ENCODE data around the gene MGMT. TPM values are rescaled to one million over a fixed set of nuclear protein-coding genes. Genes with fewer than 3 reads are reported as not detected.

The MGMT gene
- total RNA-seq, 1 experiment from 2014 or later = 21.2 TPM

DNA sequence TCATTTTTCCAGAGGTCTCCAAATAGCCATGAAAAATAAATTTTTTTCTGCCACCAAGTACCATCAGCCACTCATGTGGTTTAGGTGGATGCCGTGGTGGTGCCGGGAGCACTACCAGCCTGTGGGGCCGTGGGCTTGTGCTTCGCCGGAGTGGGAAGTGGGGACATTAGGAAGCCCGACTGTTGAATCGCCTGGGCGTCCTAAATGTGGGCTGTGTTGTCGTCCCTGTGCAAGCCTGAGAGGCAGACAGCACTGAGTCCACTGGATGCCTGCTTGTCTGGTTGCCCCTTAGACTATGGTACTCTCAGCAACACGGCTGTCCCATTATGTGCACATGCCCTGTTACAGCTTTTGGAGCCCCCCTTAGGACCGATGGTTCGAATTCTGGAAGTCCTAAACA lies 59.9 kb downstream of the MGMT start:
- POLR2A ChIA-PET (ENCODE audit: unreplicated experiment) = no interaction called here
- Histone ChIP-seq H4K20me1 (ENCODE audit: insufficient read depth) (no peaks in the 10 kb centered on the region), H3K27me3 (ENCODE audit: insufficient read depth, low read depth) (no peaks in the 10 kb centered on the region), H3K4me2 (no peak overlapping the region), H3K4me1 (replicated peaks; ENCODE audit: insufficient read depth) (peaks cover 9% of the 10 kb centered on the region), H3F3A (ENCODE audit: insufficient read depth, low read depth) (peaks cover 9% of the 10 kb centered on the region; the same call in 1 of the 2 replicates), H3K79me2 (ENCODE audit: low read depth) (no peaks in the 10 kb centered on the region), H3K27ac (no peak overlapping the region), H3K9me3 (ENCODE audit: insufficient read depth, low read depth) (no peaks in the 10 kb centered on the region), H3K9me2 (ENCODE audit: insufficient read depth) (no peaks in the 10 kb centered on the region), H3K4me3 (no peak overlapping the region), H2AFZ (no peak overlapping the region), H3K36me3 (ENCODE audit: low read depth) (no peaks in the 10 kb centered on the region)
- intact Hi-C loops (cut with micrococcal nuclease; ENCODE audit: unreplicated experiment) = no loop called here
- no TSS peak for BruUV-seq (replicated peaks)
- CTCF ChIA-PET = no interaction called here
- TF ChIP-seq, protein P1, sequence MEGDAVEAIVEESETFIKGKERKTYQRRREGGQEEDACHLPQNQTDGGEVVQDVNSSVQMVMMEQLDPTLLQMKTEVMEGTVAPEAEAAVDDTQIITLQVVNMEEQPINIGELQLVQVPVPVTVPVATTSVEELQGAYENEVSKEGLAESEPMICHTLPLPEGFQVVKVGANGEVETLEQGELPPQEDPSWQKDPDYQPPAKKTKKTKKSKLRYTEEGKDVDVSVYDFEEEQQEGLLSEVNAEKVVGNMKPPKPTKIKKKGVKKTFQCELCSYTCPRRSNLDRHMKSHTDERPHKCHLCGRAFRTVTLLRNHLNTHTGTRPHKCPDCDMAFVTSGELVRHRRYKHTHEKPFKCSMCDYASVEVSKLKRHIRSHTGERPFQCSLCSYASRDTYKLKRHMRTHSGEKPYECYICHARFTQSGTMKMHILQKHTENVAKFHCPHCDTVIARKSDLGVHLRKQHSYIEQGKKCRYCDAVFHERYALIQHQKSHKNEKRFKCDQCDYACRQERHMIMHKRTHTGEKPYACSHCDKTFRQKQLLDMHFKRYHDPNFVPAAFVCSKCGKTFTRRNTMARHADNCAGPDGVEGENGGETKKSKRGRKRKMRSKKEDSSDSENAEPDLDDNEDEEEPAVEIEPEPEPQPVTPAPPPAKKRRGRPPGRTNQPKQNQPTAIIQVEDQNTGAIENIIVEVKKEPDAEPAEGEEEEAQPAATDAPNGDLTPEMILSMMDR (conservative IDR thresholded peaks at IDR 0.05) = no peak
- TF ChIP-seq EZH2 (IDR thresholded peaks at IDR 0.05; ENCODE audit: low read depth) = no peak
- DNase-seq = no peak

DNA sequence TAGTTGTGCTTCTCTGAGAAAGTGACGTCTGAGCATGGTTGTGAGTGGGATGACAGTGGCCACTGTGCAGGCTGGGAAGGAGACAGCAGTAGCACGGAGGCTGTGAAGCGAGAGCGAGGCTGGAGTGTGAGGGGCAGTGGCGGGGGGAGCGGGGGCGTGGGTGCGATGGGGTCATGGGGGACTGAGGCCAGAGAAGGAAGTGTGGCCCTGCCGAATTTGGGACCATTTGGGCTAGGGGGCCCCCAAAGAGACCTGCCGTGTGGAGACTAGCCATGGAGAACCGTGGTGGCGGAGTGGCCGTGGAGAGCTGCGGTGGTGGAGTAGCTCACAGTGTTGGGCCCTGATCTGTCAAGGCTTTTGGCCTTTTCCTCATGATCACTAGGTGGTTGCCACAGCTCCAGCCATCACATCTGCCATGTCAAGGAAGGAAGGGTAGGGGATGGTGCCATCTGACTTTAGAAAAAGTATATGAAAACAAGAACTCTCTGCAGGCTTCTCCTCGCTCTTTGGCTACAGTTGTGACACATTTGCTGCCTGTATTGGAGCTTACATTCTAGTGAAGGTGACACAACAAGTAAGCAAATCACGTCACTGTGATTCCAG lies 61.4 kb downstream of the MGMT start:
- Histone ChIP-seq H4K20me1 (ENCODE audit: insufficient read depth) (no peaks in the 10 kb centered on the region), H3K27me3 (ENCODE audit: insufficient read depth, low read depth) (no peaks in the 10 kb centered on the region), H3K9me2 (ENCODE audit: insufficient read depth) (no peaks in the 10 kb centered on the region), H3K36me3 (ENCODE audit: low read depth) (no peaks in the 10 kb centered on the region), H3K4me3 (no peak overlapping the region), H3K9me3 (ENCODE audit: insufficient read depth, low read depth) (no peaks in the 10 kb centered on the region), H3K27ac (no peak overlapping the region), H2AFZ (no peak overlapping the region), H3F3A (ENCODE audit: insufficient read depth, low read depth) (peaks cover 12% of the 10 kb centered on the region; the same call in 1 of the 2 replicates), H3K4me2 (no peak overlapping the region), H3K4me1 (replicated peaks; ENCODE audit: insufficient read depth) (peaks cover 17% of the 10 kb centered on the region), H3K79me2 (ENCODE audit: low read depth) (no peaks in the 10 kb centered on the region)
- CTCF ChIA-PET = no interaction called here
- no peak for DNase-seq
- intact Hi-C loops (cut with micrococcal nuclease; ENCODE audit: unreplicated experiment) = no loop called here
- no peak for TF ChIP-seq EZH2 (IDR thresholded peaks at IDR 0.05; ENCODE audit: low read depth)
- BruUV-seq (replicated peaks) = no TSS peak
- POLR2A ChIA-PET (ENCODE audit: unreplicated experiment) = no interaction called here

DNA sequence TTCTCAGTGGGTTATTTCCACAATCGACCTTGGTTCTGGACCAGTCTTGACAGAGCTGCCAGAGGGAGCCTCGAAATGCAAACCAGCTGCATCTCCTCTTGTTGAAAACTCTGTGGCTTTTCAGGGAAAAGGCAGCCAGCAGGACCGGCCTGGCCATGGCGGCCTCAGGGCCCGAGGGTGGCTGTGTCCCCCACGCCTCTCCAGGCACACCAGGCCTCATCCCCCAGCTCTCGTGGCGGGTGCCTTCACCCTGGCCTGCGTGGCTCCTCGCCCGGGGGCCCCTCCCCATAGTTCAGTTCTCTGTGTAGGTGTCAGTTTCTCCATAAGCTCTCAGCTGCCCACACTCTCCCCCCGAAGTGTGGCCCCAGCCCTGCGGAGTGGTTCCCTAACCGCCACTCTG lies 63.5 kb downstream of the MGMT start:
- DNase-seq = no peak
- H3K27ac ChIP-seq = peak overlapping the region; percentile 81
- TF ChIP-seq, protein P1 (conservative IDR thresholded peaks at IDR 0.05) = no peak
- TF ChIP-seq EZH2 (IDR thresholded peaks at IDR 0.05; ENCODE audit: low read depth) = no peak
- no peaks in the 10 kb centered on the region for H3K36me3 ChIP-seq (ENCODE audit: low read depth)
- H3K4me2 ChIP-seq = peak overlapping the region; percentile 75
- peaks cover 17% of the 10 kb centered on the region for H3K4me1 ChIP-seq (replicated peaks; ENCODE audit: insufficient read depth)
- no peaks in the 10 kb centered on the region for H4K20me1 ChIP-seq (ENCODE audit: insufficient read depth)
- CTCF ChIA-PET = no interaction called here
- H3K79me2 ChIP-seq (ENCODE audit: low read depth) = no peaks in the 10 kb centered on the region
- H3K9me3 ChIP-seq (ENCODE audit: insufficient read depth, low read depth) = no peaks in the 10 kb centered on the region
- H3F3A ChIP-seq (ENCODE audit: insufficient read depth, low read depth) = peaks cover 12% of the 10 kb centered on the region; the same call in 1 of the 2 replicates
- no peak overlapping the region for H3K4me3 ChIP-seq
- no TSS peak for BruUV-seq (replicated peaks)
- H3K9me2 ChIP-seq (ENCODE audit: insufficient read depth) = no peaks in the 10 kb centered on the region
- intact Hi-C loops (cut with micrococcal nuclease; ENCODE audit: unreplicated experiment) = loop anchor here (10.0 kb wide), 1 partner anchor 66 kb away; the partner anchor contains the start of gene MGMT
- no peaks in the 10 kb centered on the region for H3K27me3 ChIP-seq (ENCODE audit: insufficient read depth, low read depth)
- H2AFZ ChIP-seq = no peak overlapping the region
- POLR2A ChIA-PET (ENCODE audit: unreplicated experiment) = no interaction called here

Data from PC-9 (cell line).